Measurements from ENCODE around the gene MYH7B.

MYH7B gene

DNA sequence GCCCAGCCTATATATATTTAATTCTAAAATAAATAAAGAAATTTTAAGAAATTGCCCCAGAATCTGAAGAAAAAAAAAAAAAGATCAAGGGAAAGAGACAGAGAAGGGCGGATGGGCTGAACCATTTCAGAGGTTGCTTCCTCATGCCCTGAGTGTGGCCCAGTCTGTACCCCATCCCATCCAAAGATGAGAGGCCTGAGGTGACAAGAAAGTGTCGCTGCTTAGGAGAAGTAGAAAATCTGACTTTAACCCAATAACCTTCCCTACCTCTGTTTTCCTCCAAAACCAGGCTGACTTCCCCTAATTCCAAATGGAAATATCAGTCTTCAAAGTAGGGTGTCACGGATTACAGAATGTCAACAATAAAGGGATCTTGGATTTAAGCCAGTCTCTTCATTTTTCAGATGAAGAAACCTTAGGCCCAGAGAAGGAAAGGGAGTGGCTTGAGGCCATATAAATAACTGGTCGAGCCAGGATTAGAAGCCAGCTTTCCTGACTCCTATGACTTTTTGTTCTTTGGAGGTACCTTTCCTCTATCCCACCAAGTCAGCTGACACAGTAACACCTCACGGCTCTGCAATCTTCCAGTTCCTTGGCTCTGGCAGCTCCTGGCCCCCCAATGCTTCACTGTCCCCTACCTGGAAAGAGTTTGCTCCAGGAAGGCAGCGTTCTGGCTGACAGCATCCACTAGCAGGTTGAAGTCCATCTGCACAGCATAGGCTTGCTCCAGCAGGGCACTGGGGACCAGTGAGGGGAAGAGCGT is 10.2 kb upstream of the MYH7B start:
- no peak for DNase-seq (ENCODE audit: low read depth)

DNA sequence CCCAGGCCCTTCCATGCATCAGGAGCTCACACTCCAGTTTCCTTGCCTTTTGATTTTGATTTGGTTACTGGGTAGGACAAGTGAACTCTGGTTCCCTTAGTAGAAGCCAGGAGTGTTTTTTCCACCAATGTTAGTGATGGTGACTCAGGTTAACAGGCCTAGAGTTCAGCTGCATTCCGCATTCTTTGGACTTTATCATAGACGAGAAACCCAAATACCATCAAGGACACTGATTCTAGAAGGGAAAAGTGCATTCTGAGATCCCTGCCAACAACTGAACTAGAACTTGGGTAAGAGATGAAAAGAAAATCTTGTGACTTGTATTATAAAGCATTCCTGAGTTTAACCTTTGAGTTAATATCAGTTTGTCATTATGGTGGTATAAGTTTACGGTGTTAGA is 9.0 kb upstream of the MYH7B start:
- DNase-seq (ENCODE audit: low read depth) = no peak

DNA sequence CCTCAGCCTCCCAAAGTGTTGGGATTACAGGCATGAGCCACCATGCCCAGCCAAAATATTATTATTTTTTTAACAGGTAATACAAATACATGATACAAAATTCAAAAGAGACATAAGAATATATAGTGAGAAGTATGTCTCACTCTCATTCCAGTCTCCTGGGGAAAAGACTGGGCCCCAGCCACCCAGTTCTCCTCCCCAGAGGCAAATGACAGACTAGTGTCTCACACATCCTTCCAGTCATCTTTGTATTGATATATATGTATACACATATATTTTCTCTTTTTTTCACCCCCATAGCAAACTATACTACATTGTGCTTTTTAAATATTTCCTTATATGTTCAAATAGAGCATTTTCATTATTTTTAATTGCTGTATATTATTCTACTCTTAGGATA is 8.3 kb upstream of the MYH7B start:
- no peak for DNase-seq (ENCODE audit: low read depth)

DNA sequence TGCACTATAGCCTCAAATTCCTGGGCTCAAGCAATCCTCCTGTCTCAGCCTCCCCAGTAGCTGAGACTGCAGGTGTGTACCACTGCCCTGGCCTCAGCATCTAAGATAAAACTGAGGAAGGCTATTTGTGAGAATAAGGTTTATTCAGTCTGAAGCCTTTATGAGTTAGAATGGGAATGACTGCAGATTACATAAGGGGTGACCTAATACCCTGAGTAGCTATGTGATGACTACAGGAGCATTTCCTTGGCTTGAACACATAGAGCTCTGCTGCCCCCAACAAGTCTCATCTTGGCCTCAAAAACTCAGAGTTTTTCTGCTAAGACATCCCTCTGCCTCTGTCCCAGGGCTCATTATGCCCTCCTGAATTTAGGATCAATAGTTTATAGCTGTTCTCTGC is 7.6 kb upstream of the MYH7B start:
- DNase-seq (ENCODE audit: low read depth) = no peak

DNA sequence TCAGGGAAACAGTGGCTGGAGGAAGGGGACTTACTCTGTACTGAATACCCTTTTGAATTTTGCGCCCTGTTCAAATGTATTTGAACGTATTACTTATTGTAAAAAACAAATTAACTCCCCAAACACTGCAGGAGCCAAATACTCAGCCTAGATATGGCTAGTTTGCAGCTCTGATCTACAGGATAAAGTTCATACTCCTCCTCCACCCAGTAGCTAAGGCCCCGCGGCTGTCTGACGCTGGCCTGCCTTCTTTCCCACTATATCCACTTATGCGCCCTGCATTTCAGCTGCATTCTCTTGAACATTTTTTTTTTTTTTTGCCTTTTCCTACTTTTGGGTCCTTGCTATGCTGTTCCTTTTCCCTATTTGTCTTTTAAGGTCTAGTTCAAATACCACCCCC is 6.5 kb upstream of the MYH7B start:
- no peak for DNase-seq (ENCODE audit: low read depth)

DNA sequence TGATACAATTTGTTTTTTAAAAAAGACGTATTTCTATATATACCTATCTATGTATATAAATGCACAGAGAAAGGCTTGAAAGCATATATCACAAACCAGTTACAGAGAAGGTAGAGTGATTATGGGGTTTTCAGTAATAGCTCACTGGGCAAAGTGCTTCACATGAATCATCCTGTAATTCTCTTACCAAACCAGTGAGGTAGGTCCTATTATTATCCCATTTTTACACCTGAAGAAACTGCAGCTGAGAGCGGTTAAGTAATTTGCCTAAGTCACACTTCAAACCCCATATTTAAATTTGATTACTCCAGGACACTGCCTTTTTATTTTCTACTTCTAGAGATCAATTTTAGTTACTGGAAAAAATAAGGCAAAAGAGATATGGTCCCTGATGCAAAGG is 4.4 kb upstream of the MYH7B start:
- no peak for DNase-seq (ENCODE audit: low read depth)

DNA sequence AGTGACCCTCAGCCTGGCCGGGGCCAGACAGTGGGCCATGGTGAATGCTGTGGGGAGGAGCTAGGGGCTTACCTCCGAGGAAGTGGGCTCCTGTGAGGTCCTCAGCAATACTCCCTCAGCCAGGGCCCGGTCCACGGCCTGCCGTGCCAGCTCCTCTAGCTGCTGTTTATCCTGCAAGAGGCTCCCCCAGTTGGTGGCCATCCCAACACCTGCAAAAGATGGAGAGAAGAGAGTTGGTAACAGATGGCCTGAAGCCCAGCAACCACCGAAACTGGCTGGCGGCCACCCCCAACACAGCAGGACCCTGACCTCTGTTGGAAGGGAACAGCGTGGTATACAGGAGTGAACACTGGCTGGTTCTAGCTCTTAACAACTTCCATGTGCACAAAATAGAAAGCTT is 4.0 kb upstream of the MYH7B start:
- no peak for DNase-seq (ENCODE audit: low read depth)

DNA sequence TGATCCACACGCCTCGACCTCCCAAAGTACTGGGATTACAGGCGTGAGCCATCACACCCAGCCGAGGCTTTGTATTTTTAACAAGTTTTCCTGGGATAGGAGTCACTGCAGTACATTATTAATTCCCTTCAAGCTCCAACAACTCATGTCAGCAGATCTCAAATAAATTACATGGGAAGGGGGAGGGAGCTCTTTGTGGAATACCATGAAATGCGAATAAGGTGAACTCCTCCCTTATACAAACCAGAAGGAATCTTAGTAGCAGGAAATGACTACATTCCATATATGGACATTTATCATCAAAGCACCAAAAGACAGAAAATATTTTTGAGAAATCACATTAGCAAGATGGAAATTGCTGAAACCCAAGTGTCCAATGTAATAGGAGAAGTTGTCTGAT is 3.0 kb upstream of the MYH7B start:
- no peak for DNase-seq (ENCODE audit: low read depth)

DNA sequence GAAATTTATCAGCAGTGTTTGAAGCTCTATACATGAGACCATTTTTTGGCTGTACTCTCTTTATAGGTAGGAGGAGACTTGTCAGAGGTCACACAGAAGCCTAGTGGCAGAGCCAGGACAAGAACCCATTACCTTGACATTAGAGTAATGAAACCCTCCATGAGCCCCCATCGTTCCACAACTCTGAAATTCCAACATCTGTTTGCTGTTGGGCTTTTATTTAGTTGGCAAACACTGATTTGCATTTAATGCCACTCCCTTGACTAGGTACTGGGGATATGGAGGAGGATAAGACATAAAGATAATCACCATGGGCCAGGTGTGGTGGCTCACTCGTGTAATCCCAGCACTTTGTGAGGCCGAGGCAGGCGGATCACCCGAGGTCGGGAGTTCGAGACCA is 1.7 kb upstream of the MYH7B start:
- DNase-seq (ENCODE audit: low read depth) = no peak

DNA sequence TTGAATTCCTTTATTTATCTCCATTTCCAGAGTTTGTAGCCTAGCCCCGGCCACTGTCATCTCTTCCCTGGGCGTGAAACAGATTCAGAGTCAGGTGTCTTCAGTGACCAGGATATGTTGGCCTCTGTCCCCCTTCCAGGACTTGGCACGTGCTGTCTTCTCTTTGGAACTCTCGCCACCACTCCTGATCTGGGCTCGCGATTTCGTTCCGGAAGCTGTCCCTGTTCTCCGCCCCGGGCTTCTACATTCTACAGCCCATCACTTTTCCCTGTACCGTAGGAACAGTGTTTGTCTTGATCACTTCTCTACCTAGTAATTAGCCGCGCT is 801 bp upstream of the MYH7B start:
- DNase-seq (ENCODE audit: low read depth) = peak; percentile 36

DNA sequence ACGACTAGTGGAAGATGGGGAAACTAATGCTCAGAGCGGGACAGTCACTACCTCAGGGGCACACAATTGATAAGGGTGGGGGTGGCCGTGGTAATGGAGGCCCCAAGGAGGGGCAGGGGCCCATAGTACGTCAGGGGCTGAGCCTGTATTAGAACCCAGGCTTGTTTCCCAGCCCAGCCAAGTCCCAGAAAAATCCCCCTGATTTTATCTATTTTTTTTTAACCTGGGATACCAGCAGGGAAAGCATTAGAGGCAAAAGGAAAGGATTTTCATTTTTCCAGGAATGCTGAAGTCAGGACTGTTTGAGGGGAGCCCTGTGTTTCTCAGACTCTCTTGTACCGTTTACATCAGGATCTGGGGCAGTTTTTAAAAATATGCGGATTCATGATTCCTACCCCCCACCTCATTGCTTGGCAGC is 382 bp downstream of the MYH7B start:
- DNase-seq (ENCODE audit: low read depth) = no peak

DNA sequence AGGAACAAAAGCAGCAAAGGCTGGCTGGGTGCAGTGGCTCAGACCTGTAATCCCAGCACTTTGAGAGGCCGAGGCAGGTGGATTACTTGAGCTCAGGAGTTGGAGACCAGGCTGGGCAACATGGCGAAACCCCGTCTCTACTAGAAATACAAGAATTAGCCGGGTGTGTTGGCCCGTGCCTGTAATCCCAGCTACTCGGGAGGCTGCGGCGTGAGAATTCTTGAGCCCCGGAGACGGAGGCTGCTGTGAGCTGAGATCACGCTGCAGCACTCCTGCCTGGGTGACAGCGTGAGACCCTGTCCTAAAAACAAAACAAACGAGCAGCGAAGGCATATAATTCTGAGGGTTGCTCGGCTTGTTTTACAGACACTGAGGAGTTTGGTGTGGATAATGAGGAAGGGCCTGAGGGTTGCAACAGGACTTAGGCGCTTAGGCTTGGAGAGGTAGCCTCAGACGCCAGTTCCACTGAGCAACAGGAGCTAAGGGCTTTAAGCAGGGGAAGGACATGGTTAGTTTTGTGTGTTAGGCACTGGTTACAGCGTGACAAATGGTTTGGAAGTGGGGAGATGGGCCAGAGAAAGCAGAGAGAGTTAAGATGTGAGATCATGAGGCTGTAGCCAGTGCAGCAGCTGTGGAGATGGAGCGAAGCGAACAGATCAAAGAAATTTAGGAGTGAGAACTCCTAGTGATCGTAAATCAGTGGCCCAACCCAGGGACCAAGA is 1.2 kb downstream of the MYH7B start:
- DNase-seq (ENCODE audit: low read depth) = no peak

DNA sequence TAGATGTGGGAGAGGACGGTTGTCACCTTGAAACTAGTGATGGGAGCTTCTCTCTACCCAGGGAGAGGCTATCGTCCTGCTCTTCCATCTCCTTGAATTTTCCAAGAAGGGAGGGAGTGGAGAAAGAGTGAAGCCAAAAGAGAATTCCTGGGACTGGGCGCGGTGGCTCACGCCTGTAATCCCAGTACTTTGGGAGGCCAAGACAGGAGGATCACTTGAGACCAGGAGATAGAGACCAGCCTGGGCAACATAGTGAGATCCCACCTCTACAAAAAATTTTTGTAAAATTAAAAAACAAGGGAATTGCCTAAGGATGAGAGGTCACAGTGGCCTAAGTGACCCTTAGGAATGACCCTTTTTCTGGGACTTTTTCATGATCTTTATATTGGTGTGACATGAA is 8.8 kb downstream of the MYH7B start:
- DNase-seq (ENCODE audit: low read depth) = no peak

DNA sequence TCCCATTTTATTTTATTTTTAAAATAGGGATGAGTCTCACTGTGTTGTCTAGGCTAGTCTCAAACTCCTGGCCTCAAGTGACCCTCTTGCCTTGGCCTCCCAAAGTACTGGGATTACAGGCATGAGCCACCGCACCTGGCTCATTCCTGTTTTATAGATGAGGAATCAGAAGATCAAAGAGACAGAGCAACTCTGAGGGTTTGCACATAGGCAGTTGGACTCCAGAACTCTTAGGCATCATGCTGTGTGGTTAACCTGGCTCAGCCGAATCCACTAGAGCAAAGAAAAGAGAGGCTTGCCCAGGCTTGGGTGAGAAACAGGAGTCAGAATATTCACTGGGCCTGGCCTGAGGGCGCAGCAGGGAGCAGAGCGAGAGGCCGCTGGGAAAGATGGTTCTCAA is 9.4 kb downstream of the MYH7B start:
- no peak for DNase-seq (ENCODE audit: low read depth)

DNA sequence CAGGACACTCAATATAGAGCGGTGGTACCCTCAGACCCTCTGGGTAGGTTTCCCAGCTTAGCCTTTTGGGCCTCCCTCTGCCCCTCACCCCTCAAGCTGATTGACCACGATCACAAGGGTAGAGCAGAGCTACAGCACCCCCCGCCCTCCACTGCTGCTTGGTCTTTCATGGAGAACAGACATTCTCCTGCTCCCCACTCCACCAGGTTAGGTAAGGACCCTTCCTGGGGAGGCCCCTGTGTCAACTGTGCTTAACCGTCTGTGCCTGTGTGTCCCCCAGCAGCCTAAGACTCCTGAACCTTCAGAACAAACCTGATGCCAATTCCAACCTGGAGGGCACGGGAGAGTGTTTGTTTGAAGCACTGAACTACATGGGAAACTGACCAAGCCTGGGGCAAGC is 11.8 kb downstream of the MYH7B start:
- no peak for DNase-seq (ENCODE audit: low read depth)

DNA sequence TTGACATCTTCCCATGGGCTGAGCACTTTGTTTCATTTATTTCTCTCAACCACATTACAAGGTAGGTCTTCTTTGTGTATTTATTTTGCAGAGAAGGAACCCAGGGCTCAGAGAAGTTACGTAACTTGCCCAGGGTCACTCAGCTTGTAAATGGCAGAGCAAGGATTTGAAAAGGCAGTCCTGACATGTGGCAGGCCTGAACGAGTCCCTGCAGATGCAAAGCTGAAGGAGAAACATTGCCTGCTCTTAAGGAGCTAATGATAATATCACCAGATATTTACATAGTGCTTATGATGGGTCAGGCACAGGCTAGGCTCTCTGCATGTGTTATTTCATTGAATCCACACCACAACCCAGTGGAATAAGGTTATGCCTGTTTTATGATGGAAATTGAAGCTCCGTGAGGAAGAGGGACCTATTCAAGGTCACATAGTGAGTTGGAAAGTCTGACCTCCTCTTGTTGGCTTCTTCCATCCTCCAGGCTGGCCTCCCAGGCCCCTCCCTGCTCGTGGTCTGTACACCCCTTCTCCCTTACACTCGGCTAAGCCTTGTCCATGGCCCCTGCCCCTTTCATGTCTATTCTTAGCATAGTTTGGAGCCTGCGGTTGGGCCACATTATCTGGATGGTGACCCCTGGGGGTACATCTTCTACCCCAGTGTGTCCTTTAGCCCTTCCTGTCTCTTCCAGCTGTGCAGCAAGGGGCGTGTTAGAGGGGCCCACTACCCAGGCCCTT is 12.5 kb downstream of the MYH7B start:
- DNase-seq (ENCODE audit: low read depth) = no peak

DNA sequence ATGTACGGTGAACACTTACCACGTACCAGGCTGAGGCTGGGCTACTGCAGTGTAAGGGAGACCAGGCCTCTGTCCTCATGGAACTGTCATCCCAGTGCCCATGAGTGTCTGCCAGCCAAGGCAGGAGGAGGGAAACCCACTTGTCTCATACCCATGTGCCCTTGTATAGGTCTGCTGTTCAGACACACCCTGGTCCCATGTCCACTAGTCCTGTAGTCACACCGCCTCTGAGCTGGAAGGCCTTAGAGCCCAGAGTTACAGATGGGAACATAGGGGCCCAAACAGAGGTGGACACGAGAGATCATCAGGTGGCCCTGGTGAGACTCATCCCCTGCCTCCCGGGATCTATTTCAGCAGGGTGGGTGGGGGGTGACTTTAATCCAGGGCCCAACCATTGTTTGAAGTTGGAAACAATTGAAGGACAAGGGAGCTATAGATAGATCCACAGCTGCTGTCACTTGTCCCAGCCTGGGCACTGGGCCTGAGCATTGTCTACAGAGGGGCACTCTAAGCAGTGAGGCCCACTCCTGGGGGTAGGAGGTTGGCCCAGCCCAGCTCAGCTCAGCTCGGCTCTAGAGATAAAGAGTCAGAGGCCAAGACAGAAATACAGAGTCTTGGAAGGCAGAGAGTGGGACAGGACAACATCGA is 14.6 kb downstream of the MYH7B start:
- no peak for DNase-seq (ENCODE audit: low read depth)

DNA sequence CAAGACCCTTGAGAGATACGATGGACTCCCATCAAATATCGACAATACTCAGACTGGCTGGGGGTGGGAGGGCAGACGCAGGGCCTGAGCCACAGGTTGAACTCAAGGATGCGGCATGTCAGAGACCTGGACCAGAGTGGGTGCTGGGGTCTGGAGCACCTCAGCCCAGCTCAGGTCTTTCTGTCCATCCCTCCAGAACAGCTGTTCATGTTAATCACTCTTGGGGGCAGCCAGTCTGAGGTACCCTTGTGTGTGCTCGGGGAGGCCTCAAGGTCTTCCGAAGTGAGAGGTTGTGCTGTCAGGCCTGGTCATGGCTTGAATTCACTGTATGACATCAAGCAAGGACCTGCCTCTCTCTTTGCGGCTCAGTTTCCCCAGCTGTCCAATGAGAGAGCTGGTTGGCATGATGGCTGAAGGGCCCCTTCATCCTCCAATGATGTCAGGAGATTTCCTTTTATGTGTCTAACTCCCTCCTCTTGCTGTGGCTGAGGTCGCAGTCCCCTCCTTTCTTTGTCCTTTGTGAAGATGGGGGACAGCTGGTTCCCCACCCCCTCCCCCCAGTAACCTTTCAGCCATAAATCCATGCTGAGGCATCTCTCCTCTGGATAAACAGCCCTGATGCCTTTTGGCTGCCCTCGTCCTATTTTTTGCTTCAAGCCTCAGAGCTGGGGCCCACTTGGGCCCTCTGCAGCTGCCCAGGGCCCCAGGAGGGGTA is 15.3 kb downstream of the MYH7B start:
- no peak for DNase-seq (ENCODE audit: low read depth)

DNA sequence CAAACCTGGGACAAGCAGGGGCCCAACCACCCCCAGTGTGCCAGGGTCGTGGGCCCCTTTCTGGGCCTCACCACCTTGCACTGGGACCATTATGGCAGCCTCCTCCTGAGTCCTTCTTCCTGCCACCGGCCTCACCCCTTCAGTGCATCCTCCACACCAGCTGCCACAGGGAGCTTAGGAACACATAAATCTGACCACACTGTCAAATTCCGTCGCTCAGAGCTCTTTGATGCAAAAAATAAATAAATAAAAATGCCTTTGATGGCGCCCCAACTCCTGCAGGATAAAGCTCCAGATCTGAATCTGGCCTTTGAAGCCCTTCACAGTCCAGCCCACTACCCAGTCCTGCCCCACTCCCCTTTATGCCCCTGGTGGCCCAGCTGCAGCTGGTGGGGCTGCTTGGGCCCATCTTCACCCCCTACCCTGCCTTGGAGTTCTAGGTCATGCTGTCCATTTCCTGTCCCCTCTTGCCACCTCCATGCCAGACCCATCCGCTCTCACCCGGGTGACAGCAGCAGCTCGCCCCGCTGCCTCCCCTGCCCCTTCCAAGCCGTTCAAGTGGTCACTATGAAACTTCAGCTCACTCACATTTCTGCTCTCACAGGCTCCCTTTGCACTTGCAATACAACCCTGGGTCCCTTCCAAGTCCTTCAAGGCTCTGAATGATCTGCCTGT is 16.0 kb downstream of the MYH7B start:
- no peak for DNase-seq (ENCODE audit: low read depth)

DNA sequence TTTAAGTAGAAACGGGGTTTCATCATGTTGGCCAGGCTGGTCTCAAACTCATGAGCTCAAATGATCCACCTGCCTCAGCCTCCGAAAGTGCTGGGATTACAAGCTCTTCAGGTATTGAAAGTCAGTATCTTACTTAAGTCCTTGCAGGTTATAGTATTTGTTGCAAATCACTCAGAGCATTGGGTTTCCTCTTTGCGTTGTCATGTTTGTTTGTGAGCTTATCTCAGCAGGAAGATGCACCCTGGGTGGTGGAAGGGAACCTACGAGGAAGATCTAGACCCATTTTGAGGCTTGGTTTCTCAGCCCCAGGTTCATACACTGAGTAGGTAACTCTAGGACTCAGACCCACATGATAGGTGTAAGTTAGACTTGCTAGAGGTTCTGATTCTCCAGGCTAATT is 18.6 kb downstream of the MYH7B start:
- no peak for DNase-seq (ENCODE audit: low read depth)

DNA sequence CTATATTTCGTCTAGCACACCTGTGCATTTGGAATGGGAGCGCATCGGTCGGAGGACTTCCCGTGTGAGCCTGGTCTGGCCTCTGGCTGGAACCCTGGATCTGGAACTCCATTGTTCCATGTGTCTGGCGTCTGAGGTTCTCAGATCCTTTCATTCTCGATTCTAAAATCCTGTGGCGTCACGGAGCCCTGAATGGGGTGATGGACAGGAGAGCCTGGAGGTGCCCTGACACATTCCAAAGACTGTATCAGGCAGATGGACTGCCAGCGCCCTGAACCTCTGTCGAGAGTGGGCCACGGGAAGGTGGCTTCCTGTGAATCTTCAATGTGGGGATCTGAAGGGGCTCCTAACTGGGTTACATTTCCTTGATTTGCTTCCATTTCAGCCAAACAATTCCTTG is 20.6 kb downstream of the MYH7B start:
- DNase-seq (ENCODE audit: low read depth) = no peak

All from CMK (cell line).